Neural progenitor cell (in vitro differentiated cells): ENCODE results near the gene TYMP.

Experiments used
- EZH2phosphoT487 ChIP-seq: fragments of 200-600 bp; sonication (generic); IDR thresholded peaks from 2 replicates; pipeline ENCODE4 v1.6.1; 2017; ENCODE audit warnings: antibody characterized with exemption
- TF ChIP-seq, protein P1 (sequence below): fragments of 200-600 bp; sonication (generic); IDR thresholded peaks from 2 replicates; pipeline ENCODE4 v1.5.1; 2017; ENCODE audit warnings: antibody characterized with exemption, mild to moderate bottlenecking

DNA sequence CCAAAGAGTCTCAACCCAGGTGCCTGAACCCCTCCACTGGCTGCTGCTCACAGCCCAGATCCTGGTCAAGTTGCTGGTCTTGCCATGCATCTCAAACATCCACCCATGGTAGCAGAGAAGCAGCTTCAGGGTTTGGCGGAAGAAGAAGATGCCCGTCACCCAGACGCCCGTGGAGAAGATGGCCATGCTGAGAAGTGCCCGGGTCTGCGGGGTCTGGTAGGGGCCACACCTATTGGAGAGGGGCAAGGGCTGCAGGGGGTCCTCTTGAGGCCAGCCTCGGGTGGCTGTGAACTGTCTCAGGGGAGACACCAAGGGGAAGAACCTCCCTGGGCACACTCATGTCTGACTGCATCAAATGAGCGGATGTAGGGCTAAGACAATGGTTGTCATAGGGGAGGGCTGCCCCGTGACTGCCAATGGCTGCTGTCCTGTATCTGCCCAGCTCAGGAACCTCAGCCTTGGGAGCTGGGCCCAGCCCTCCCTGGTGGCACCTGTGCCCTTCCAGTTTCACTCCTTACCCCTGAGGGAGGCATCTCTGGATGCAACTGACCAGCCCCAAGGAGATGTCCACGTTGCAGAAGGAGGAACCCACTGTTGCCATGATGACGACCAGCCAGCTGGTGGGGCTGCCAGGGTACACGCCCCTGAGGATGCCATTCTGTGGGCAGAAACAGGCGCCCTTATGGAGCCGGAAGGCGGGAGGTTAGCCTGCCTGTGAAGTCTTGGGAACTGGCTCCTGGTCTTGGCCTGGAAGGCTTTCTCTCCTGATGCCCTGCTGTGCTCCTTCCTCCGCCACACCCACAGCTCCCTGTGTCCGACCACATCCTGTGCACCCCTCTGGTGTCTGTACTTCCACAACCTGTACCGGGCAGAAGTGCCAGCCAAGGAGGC, 47.2 kb upstream of the TYMP start:
- TF ChIP-seq, protein P1, sequence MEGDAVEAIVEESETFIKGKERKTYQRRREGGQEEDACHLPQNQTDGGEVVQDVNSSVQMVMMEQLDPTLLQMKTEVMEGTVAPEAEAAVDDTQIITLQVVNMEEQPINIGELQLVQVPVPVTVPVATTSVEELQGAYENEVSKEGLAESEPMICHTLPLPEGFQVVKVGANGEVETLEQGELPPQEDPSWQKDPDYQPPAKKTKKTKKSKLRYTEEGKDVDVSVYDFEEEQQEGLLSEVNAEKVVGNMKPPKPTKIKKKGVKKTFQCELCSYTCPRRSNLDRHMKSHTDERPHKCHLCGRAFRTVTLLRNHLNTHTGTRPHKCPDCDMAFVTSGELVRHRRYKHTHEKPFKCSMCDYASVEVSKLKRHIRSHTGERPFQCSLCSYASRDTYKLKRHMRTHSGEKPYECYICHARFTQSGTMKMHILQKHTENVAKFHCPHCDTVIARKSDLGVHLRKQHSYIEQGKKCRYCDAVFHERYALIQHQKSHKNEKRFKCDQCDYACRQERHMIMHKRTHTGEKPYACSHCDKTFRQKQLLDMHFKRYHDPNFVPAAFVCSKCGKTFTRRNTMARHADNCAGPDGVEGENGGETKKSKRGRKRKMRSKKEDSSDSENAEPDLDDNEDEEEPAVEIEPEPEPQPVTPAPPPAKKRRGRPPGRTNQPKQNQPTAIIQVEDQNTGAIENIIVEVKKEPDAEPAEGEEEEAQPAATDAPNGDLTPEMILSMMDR: no peak
- no peak for TF ChIP-seq EZH2phosphoT487
